ENCODE data around the gene ZDHHC14. TPM values are rescaled to one million over a fixed set of nuclear protein-coding genes. Genes with fewer than 3 reads are reported as not detected.
A peak's percentile ranks its signal among the peaks of the same experiment; 100 is the strongest.
"Not testable (repeated sequence)": the region's sequence is repeated elsewhere in the genome, so short reads cannot be mapped to it uniquely, and the experiment has no call there.

Gene ZDHHC14
- total RNA-seq, 1 donor: 4.3 TPM

DNA sequence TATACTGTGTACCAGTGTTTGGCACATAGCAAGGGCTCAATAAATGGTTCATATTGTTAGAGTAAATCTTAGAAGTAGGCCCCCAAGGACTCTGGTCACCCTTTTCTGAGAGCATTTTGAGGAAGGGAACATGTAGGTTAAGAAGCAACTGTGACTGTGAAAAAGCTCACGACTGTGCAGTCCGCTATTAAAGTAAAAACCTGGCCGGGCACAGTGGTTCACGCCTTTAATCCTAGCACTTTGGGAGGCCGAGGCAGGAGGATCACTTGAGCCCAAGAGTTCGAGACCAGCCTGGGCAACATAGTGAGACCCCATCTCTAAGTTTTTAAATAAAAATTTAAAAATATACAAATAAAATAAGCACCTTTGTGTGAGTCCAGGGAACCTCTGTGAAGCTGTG is 5.0 kb downstream of the ZDHHC14 start:
- TF ChIP-seq, protein P1, sequence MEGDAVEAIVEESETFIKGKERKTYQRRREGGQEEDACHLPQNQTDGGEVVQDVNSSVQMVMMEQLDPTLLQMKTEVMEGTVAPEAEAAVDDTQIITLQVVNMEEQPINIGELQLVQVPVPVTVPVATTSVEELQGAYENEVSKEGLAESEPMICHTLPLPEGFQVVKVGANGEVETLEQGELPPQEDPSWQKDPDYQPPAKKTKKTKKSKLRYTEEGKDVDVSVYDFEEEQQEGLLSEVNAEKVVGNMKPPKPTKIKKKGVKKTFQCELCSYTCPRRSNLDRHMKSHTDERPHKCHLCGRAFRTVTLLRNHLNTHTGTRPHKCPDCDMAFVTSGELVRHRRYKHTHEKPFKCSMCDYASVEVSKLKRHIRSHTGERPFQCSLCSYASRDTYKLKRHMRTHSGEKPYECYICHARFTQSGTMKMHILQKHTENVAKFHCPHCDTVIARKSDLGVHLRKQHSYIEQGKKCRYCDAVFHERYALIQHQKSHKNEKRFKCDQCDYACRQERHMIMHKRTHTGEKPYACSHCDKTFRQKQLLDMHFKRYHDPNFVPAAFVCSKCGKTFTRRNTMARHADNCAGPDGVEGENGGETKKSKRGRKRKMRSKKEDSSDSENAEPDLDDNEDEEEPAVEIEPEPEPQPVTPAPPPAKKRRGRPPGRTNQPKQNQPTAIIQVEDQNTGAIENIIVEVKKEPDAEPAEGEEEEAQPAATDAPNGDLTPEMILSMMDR (IDR thresholded peaks at IDR 0.05; ENCODE audit: insufficient read depth, low read depth, low read length): no peak
- H3K4me3 ChIP-seq (ENCODE audit: low read depth, low read length): no peak overlapping the region
- no peak for DNase-seq (ENCODE audit: low read depth)

DNA sequence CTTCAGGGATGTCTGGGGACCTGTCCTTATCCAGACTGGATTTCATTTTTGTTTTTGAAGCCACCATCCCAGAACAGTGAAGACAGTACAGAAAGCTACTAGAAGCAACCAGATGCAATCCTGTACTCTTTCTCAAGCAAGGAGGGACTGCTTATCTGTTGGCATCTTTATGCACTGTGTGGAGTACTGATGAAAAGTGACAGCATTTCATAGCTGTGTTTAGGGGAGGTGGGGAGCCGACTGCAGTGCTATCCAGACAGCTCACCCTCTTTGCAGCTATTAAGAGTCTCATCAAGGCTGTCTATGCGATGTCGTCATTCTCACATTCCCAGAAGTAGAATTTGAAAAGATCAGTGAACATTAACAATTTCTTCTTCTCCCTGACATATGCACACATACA is 5.5 kb downstream of the ZDHHC14 start:
- TF ChIP-seq, protein P1 (IDR thresholded peaks at IDR 0.05; ENCODE audit: insufficient read depth, low read depth, low read length): no peak
- DNase-seq (ENCODE audit: low read depth): no peak
- no peak overlapping the region for H3K4me3 ChIP-seq (ENCODE audit: low read depth, low read length)

DNA sequence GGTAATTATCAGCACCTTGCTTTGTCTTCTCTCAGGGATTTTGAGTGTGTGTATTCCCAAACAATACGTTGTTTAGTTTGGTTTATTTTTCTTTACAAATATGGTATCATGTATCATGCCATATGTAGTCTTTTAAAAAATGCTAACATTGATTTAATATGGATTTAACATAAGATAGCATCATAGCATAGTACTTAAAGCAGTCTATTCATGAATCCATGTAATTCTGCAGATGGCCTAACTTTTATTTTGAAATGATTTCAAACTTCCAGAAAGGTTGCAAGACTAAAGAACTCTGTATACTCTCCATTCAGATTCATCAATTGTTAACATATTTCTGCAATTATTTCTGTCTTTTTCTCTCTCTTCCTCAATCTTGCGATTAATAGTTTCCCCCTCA is 7.9 kb downstream of the ZDHHC14 start:
- TF ChIP-seq, protein P1 (IDR thresholded peaks at IDR 0.05; ENCODE audit: insufficient read depth, low read depth, low read length): no peak
- no peak for DNase-seq (ENCODE audit: low read depth)
- no peak overlapping the region for H3K4me3 ChIP-seq (ENCODE audit: low read depth, low read length)

DNA sequence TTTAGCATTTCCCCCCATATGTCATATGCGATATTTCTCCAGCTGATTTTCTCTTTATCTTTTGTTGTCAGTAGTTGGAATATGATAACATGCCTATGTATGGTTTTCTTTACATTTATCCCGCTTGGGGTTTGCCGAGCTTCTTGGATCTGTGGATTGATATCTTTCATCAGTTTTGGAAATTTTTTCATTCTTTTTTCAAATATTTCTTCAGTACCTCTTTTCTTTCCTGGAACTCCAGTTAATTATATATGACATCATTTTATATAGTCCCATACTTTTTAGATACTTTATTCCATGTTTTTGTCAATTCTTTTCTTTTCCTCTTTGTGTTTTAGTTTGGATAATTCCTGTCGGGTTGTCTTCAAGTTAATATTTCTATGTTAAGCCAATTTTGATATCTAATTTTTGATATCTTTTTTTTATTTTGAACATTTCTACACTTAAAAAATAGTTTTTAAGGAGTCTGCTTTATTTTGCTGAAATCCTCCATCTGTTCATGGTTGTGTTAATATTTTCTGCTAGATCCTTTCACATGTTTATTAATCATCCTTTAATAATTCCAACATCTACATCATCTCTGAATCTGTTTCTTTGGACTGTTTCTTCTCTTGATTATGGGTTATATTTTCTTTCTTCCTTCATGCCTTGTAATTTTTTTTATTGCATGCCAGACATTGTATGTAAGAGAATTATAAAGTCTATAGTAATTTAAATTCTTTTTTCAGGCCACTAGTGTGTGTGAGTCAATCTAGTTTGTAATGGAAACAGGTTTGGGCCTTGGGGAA is 9.5 kb downstream of the ZDHHC14 start:
- DNase-seq (ENCODE audit: low read depth): no peak
- H3K4me3 ChIP-seq (ENCODE audit: low read depth, low read length): no peak overlapping the region
- TF ChIP-seq, protein P1 (IDR thresholded peaks at IDR 0.05; ENCODE audit: insufficient read depth, low read depth, low read length): no peak

DNA sequence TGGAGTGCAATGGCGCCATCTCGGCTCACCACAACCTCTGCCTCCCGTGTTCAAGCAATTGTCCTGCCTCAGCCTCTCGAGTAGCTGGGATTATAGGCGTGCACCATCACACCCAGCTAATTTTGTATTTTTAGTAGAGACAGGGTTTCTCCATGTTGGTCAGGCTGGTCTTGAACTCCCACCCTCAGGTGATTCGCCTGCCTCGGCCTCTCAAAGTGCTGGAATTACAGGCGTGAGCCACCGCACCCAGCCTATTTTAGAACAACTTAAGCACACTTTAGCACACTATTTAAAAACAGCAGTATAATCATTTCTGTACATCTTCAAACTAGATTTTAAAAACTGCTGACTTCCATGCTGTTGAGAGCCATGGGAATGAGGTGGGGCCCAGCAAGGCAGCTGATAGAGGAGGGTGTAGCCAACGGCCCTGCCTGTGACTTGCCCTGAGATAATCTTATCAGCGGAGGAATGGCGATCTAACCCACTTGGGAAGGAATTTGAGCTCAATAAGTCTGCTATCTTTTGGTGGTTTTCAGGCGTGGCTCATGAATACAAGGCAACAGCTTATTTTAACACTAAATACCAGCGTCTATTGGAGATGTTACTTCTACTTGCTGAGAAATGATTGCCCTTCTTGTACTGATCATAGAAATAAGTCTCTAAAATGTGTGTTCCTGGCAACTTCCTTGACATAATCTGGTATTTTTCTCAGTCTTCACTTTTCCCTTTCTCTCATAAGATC is 12.1 kb downstream of the ZDHHC14 start:
- TF ChIP-seq, protein P1 (IDR thresholded peaks at IDR 0.05; ENCODE audit: insufficient read depth, low read depth, low read length): no peak
- no peak overlapping the region for H3K4me3 ChIP-seq (ENCODE audit: low read depth, low read length)
- DNase-seq (ENCODE audit: low read depth): peak; percentile 78

DNA sequence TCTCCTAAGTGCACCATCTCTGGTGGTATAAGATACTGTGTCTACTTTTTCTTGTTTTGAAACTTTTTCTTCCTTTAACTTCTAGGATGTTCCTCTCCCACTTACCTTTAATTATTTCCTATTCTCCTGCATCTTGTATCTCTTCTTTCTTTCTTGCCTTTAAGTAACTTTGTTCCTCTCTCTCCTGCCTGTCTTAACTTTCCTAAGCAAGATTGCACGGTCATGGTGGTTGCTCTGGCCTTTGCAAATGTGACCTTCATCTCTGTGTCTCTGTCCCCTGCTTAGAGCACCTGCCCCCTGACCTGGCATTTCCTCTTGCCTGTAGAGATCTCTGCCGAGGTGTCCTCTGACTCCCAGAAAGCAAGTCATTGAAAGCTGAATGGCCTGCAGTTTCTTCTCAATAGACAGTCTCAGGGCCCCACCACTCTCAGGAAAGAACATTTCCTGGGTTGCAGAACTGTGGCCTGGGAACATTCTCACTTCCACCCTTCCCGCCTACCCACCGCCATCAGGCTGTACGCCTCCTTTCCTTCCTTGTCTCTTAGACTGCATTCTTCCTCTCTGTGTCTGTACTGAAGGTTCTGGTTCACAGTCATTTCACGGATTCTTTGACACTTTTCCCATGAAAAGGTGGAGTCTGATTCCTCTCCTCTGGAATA is 12.8 kb downstream of the ZDHHC14 start:
- no peak overlapping the region for H3K4me3 ChIP-seq (ENCODE audit: low read depth, low read length)
- TF ChIP-seq, protein P1 (IDR thresholded peaks at IDR 0.05; ENCODE audit: insufficient read depth, low read depth, low read length): no peak

DNA sequence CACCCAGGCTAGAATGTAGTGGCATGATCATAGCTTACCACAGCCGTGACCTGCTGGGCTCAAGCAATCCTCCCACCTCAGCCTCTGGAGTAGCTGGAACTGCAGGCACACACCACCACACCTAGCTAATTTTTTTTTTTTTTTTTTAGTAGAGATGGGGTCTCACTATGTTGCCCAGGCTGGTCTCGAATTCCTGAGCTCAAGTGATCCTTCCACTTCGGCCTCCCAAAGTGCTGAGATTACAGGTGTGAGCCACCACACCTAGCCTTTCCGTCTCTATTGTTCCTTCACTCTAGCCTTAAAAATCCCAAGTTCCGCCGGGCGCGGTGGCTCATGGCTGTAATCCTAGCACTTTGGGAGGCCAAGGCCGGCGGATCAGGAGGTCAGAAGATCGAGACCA is 14.2 kb downstream of the ZDHHC14 start:
- not testable (repeated sequence) for H3K4me3 ChIP-seq (ENCODE audit: low read depth, low read length); DNase-seq (ENCODE audit: low read depth)

More for the DNA sequence above, 12.8 kb downstream of the ZDHHC14 start:
- DNase-seq (ENCODE audit: low read depth): no peak
